GM18861 (cell line): Measurements from ENCODE around the gene BUD31.
"Not testable (repeated sequence)": the region's sequence is repeated elsewhere in the genome, so short reads cannot be mapped to it uniquely, and the experiment has no call there.

ENCODE experiments used
- ATAC-seq: cut with Tn5 transposase; IDR thresholded peaks from one replicate; pipeline ENCODE4 v1.9.1; 2021; ENCODE audit not compliant: unreplicated experiment

BUD31 gene

DNA sequence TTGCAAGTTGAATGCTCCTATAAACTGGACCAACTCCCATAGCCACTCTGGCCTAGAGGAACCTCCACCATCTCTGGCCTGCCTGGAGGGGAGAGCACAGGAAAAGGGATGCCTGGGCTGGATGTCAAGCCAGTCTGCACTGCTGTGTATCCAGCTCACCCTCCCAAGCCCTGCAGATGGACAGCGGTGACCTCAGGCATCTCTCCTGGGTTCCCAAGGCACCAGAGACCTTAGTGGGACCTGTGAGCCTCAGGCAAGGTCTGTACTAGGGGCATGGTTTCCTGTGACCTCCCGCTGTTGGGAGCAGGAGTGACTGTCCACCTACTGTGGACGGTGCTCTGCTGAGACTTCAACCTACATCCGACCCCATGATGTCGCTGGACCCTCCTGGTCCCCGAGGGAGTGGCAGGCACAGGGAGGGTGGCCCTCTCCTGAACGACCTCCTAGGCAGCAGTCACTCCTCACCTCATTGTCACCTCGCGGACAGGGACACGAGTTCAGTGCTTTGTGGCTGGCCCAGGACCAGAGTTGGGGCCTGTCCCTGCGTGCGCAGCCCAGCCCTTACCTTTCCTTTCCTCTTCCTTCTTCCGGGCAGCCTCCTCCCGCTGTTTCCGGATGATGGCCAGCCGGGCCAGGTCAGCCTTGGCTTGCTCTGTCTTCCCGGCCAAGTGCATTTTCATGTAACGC is 11.3 kb upstream of the BUD31 start:
- ATAC-seq, result no peak

DNA sequence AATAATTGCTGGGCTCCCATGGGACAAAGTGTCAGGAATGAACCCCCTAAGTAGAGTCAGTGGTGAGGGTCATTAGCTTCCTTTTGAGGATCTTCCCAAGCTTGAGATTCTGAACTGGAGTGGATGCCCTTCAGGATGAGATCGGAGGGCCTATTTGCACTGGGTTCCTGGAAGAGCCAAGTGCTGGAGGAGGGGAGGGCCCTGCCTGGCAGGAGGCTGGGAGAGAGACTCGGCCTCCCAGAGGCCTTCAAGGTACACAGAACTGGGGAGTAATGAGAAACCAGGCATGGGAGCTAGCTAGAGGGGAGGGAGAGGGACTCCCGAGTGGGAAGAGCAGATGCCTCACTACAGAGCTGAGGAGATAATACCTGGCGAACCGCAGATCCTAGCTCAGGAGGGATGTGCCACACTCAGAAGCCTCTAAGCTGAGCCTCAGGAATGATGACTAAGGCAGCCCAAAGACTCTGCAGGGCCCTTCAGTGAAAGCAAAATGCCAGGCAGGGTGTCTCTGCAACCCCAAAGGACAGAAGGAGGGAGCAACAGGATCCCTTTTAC is 9.8 kb upstream of the BUD31 start:
- ATAC-seq, result no peak

DNA sequence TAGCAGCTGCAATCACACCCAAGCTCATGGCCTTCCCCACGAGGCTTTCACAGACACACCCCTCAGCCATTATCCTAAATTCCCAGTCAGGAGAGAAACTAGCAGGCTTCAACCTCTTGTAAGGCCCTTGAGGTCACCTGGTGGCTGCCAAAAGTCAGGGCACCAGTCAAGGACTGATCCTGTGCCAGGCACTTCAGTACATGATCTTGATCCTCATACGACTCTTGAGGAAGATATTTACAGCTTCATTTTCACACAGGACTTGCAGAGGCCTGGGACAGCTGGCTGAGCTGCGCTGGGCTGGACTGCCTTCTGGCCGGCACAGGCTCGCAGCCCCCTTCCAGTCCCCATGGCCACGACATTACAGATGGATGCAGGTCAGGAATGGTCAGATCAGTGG is 9.2 kb upstream of the BUD31 start:
- no peak for ATAC-seq

DNA sequence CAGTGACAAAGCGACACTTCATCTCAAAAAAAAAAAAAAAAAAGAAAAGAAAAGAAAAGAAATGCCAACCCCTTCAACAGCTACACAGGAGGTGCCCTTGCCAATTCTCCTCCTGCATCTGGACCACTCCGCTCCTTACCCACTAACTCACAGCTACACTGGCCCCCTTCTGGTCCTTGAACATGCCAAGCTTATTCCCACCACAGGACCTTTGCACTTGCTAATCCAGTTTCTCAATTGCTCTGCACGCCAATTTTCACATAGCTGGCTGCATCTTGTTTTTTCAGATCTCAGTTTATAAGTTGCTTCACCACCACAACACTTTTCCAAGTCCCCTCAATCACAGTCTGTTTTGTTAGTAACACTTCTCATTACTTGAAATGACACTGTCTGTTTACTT is 5.9 kb upstream of the BUD31 start:
- ATAC-seq, result no peak

DNA sequence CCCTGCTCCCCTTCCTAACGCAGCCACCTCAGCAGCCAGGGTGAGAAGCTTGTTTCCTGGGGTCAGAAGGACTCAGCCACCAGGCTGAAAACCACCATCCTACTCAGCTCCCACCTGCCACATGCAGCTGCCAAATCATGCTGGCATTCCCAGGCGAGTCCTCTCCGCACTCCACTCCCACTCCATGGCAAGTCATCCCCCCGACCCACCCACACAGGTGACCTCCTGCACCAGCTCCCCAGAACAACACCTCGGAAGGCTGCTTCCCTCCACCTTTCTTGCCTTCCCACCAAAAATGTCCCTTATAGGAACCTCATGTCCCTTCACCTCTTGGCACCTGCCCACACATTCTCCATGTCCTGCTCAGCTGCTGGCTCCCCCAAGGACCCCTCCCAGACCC is 5.0 kb upstream of the BUD31 start:
- no peak for ATAC-seq

DNA sequence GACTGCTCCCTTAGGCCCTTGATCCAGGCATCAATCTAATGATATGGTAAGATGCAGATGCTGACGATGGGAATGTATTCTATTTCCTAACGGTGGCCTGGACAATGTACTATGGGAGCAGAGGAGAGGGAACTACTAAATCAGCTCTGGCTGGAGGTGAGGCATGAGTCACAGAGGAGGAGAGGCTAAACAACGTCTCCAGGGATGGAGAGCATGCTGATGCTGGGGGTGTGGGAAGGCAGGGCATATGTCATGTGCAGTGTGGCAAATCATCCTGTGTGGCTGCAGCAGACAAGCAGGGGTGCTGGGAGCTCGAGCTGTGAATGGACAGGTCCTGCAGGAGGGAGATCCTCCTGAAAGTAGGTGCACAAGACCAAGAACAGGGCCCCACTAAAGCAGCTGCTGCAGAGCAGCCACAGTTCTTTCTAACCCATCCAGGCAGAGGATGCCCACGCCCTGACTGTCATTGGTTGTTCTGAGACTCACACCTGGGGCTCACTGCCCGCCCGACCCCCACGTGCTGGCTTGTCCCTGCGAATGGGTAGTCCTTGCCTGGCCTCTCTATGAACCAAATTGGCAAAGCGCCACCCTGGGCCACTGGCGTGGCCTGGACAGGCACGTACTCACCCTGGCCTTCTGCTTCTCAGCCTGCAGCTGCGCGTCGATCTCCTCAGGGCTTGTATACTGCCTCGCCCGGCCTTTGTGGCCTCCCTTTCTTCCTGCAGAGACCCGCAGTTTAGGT is 4.4 kb upstream of the BUD31 start:
- no peak for ATAC-seq

GRCh38 chr7:99404977-99405320 is 3.8 kb upstream of the BUD31 start:
- ATAC-seq, result no peak

DNA sequence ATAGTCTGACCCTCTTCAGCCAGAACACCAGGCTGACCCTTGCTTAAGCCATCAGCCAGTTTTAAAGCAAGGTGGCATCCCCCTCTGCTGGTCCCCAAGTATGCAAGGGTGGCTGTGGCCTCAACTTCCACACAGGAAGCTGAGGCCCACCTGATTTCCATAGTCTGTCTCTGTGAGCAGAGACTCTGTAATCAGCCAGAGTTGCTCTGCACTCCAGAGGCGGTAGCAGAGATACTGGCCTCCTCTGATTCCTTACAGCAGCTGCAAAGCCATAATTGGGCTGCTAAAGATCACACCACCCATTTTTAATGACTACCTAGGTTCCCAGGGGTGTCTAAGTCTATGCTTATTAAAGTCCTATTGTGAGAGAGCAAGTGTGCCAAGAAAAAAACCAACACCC is 2.2 kb upstream of the BUD31 start:
- ATAC-seq, result no peak

DNA sequence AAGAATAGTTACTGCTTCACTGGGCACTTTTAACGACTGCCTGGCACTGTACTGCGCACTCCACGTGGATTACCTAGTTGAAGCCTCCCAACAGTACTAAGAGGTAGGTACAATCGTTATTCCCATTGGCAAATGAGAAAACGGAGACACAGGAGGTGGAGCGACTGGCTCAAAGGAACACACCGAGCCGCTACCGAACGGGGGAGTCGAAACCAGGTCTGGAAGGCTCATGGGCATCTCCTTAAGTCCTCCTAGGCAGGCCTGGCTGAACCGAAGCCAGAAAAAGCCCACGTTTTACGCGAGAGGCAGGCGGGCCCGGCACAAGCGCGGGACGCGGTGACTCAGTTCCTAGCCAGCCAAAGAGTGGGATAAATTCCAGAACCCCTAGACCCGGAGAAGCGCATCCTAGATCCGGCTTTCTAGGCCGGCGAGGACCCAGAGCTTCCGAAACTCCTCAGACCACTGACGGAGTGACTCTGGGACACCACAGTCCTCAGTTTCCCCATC is 844 bp upstream of the BUD31 start:
- ATAC-seq, result no peak

DNA sequence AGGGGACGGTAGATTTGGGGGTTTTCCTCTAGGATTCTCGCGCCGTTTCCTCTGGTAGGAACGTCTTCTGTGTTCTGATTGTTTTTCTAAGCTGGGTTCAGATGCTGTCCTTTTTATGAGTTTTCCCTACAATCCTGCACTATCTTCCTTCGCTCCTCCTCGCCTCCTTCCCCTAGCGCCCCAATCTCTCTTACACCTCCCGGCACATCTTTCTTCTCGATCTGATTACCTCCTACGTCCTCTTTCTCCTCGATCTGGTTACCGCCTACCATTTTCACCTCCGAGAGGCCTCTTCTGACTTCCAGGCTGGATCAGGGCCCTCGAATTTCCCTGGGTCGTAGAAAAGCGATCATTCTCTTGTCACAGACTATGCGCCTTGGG is 413 bp downstream of the BUD31 start:
- peak; percentile 1 for ATAC-seq

- no peak for ATAC-seq
Measured at GRCh38 chr7:99409806-99410205, 1.0 kb downstream of the BUD31 start.

DNA sequence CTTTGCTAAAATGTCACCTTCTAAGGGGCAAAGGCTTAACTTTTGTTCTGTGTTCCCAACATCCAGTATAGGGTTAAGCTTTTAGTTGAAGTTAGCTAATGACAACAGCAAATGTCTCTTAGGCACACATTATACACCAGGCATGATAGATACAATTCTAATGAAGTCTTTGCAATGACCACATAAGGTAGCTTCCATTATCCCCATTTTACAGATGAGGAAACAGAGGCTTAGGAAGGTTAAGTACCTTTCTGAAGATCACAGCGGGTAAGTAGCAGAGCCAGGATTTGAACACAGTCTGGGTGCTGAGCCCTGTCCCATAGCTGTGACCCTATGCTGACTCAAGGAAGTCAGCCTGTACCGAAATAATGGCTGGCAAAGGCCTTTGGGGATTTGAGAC is 1.9 kb downstream of the BUD31 start:
- no peak for ATAC-seq

DNA sequence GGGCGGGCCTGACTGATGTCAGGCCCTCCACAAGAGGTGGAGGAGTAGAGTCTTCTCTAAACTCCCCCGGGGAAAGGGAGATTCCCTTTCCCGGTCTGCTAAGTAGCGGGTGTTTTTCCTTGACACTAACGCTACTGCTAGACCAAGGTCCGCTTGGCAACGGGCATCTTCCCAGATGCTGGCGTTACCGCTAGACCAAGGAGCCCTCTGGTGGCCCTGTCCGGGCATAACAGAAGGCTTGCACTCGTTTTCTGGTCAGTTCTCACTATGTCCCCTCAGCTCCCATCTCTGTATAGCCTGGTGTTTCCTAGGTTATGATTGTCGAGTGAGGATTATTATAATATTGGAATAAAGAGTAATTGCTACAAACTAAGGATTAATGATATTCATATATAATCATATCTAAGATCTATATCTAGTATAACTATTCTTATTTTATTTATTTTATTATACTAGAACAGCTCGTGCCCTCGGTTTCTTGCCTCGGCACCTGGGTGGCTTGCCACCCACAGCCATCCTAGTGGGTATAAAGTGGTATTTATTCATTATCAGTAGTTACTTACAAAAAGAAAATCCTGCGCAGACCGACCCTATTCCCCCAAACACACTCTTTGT is 6.9 kb downstream of the BUD31 start:
- ATAC-seq, result not testable (repeated sequence)

DNA sequence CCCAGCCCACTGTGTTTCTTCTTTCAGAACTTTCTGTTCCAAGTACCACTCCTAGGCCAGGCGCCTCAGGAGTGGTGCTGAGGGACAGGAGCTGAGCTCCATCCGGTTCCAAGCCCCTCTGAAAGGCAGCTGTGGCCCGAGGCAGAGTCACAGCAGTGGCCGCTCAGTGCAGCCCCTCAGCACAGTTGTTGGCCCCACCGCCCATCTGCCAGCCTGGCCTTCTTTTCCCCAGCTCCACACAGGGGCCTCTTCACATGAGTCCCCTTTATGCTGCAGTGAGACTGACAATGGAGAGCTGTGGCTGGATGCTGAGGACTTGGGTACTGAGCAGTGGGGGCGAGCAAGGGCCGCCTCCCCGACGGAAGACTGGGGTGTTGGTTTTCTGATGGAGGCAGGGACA is 9.5 kb downstream of the BUD31 start:
- no peak for ATAC-seq

GRCh38 chr7:99419323-99420021 is 10.7 kb downstream of the BUD31 start:
- ATAC-seq, result no peak

GRCh38 chr7:99420213-99420612 is 11.4 kb downstream of the BUD31 start:
- ATAC-seq, result no peak

DNA sequence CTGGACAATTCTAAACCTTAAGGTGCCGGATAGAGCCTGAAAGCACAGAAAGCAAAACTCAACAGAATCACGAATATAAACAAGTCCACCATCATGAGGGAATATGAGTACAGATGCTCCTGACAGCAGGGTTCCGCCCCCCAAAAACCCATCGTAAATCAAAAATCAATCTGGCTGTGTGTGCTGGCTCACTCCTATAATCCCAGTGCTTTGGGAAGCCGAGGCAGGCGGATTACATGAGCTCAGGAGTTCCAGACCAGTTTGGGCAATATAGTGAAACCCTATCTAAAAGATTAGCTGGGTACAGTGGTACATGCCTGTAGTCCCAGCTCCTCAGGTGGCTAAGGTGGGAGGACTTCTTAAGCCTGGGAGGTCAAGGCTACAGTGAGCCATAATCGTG is 12.2 kb downstream of the BUD31 start:
- no peak for ATAC-seq

- ATAC-seq, result no peak
Measured at GRCh38 chr7:99422186-99422585, 13.4 kb downstream of the BUD31 start.

DNA sequence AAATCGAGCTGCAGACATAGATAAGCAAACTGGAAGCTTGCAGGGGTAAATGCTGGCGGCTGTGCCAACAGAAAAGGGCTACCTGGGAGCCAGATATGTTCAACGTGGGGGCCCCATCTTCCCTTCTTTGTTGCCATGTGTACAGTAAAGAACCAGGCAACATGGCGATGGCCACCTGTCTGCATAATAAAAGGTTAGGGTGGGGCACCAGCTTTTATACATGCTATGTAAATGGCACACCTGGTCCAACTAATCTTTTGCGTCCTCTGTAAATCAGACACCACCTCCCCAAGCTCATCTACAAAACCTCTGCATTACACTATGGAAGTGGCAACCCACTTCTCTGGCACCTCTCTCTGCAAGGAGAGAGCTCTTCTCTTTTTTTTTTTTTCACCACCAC is 13.9 kb downstream of the BUD31 start:
- ATAC-seq, result no peak

- ATAC-seq, result no peak
Measured at GRCh38 chr7:99424932-99425730, 16.4 kb downstream of the BUD31 start.
